CD14-positive monocyte (primary cell): ENCODE data around the gene ATP1A3. TPM values are rescaled to one million over a fixed set of nuclear protein-coding genes. Genes with fewer than 3 reads are reported as not detected.

Source experiments
- DNase-seq, 3 donors: peaks; one replicate each; pipeline ENCODE4 v3.0.0-alpha.2; 2011 to 2022
- H2AFZ ChIP-seq: 2 replicates; pipeline ENCODE4 v1.6.0; 2012; ENCODE audit warnings: mild to moderate bottlenecking, low read depth, low read length, inconsistent platforms; ENCODE audit not compliant: insufficient read depth, poor library complexity, severe bottlenecking
- H3K27ac ChIP-seq, 2 donors: 1 replicate in 1 of 2; 2 replicates in 1 of 2; pipeline ENCODE4 v1.5.1; 2012 to 2013; ENCODE audit warnings: low read length in 2 of 2, control low read depth in 1 of 2, inconsistent platforms in 1 of 2, low read depth in 1 of 2, mild to moderate bottlenecking in 1 of 2
- H3K27me3 ChIP-seq, 2 donors: one replicate each; pipeline versions ENCODE4 v1.6.0 to v1.6.1; 2011 to 2013; ENCODE audit warnings: low read length in 2 of 2; ENCODE audit not compliant: control insufficient read depth in 2 of 2, insufficient read depth in 2 of 2
- H3K36me3 ChIP-seq, 2 donors: replicated peaks in 1 of 2; 1 replicate in 1 of 2; 2 replicates in 1 of 2; pipeline versions ENCODE4 v1.5.1 to v1.6.1; 2012 to 2013; ENCODE audit warnings: low read length in 2 of 2, control low read depth in 1 of 2, inconsistent platforms in 1 of 2, mild to moderate bottlenecking in 1 of 2; ENCODE audit not compliant: insufficient read depth in 2 of 2, control insufficient read depth in 1 of 2
- H3K4me1 ChIP-seq, 2 donors: 1 replicate in 1 of 2; 2 replicates in 1 of 2; pipeline versions ENCODE4 v1.5.1 to v1.6.1; 2012 to 2013; ENCODE audit warnings: low read length in 2 of 2, control low read depth in 1 of 2, inconsistent platforms in 1 of 2, mild to moderate bottlenecking in 1 of 2, moderate library complexity in 1 of 2; ENCODE audit not compliant: insufficient read depth in 2 of 2, control insufficient read depth in 1 of 2
- H3K4me2 ChIP-seq: replicated peaks from 2 replicates; pipeline ENCODE3; 2012; ENCODE audit warnings: low read length, moderate library complexity, mild to moderate bottlenecking; ENCODE audit not compliant: poor library complexity, severe bottlenecking; ENCODE audit errors: extremely low read depth
- H3K4me3 ChIP-seq, 3 experiments: fragments of 200-600 bp in 1 of 3; sonication (generic) in 1 of 3; replicated peaks in 1 of 3; 1 replicate in 2 of 3; 2 replicates in 1 of 3; pipeline ENCODE4 v1.5.1; 2011 to 2013; ENCODE audit warnings: low read length in 3 of 3, mild to moderate bottlenecking in 3 of 3, control low read depth in 2 of 3, low read depth in 2 of 3, inconsistent platforms in 1 of 3, moderate library complexity in 1 of 3
- H3K79me2 ChIP-seq: 2 replicates; pipeline ENCODE4 v1.6.0; 2012; ENCODE audit warnings: mild to moderate bottlenecking, control low read depth, inconsistent platforms, low read length, moderate library complexity; ENCODE audit not compliant: insufficient read depth
- H3K9ac ChIP-seq: 2 replicates; pipeline ENCODE4 v1.6.0; 2017; ENCODE audit warnings: low read length, mild to moderate bottlenecking; ENCODE audit not compliant: insufficient read depth, poor library complexity, severe bottlenecking
- H3K9me3 ChIP-seq, 2 donors: replicated peaks in 1 of 2; 1 replicate in 1 of 2; 2 replicates in 1 of 2; pipeline versions ENCODE4 v1.5.1 to v1.6.1; 2012 to 2013; ENCODE audit warnings: low read length in 2 of 2, control low read depth in 1 of 2; ENCODE audit not compliant: control insufficient read depth in 1 of 2, insufficient read depth in 1 of 2
- H4K20me1 ChIP-seq: 2 replicates; pipeline ENCODE4 v1.6.0; 2012; ENCODE audit warnings: mild to moderate bottlenecking, low read length, control low read depth, moderate library complexity; ENCODE audit not compliant: insufficient read depth
- H3K27ac Mint-ChIP-seq, 7 donors: one replicate each; pipeline ENCODE4 v1.8.0; 2020; ENCODE audit warnings: mild to moderate bottlenecking in 7 of 7, mixed read lengths in 7 of 7, moderate library complexity in 6 of 7, inconsistent platforms in 2 of 7
- H3K27me3 Mint-ChIP-seq, 3 donors: one replicate each; pipeline ENCODE4 v1.8.0; 2021 to 2022; ENCODE audit warnings: low read depth in 3 of 3, mild to moderate bottlenecking in 3 of 3, mixed read lengths in 3 of 3, moderate library complexity in 3 of 3, inconsistent platforms in 1 of 3
- H3K36me3 Mint-ChIP-seq, 2 donors: one replicate each; pipeline ENCODE4 v1.8.0; 2020; ENCODE audit warnings: mixed read lengths in 2 of 2, inconsistent platforms in 1 of 2, mild to moderate bottlenecking in 1 of 2
- H3K4me1 Mint-ChIP-seq: one replicate; pipeline ENCODE4 v1.8.0; 2020; ENCODE audit warnings: mild to moderate bottlenecking, mixed read lengths
- H3K4me3 Mint-ChIP-seq, 2 donors: one replicate each; pipeline ENCODE4 v1.8.0; 2020; ENCODE audit warnings: mild to moderate bottlenecking in 2 of 2, mixed read lengths in 2 of 2, moderate library complexity in 1 of 2
- H3K9me3 Mint-ChIP-seq, 7 donors: one replicate each; pipeline ENCODE4 v1.8.0; 2020 to 2022; ENCODE audit warnings: mixed read lengths in 7 of 7, mild to moderate bottlenecking in 6 of 7, moderate library complexity in 6 of 7, inconsistent platforms in 2 of 7
- CTCF ChIP-seq: fragments of 200-600 bp; IDR thresholded peaks from one replicate; pipeline ENCODE4 v1.8.0; 2022; ENCODE audit warnings: antibody characterized with exemption, mild to moderate bottlenecking
- WGBS: methylation state at CpG from one replicate; pipeline ENCODE4 v1.1.5; 2013; ENCODE audit warnings: missing lambda C conversion rate; ENCODE audit not compliant: insufficient coverage; 5-methylcytosine and 5-hydroxymethylcytosine counted together
- intact Hi-C, 2 donors: fragments of 100-400 bp; cut with micrococcal nuclease; formaldehyde crosslinking; loops; one replicate each; pipeline versions ENCODE4 v1.15.0 to v1.15.1; 2023
- polyA plus RNA-seq, 3 donors: library from polyadenylated mRNA; depleted of rRNA in 1 of 3; unstranded in 2 of 3; stranded (reverse) in 1 of 3; fragments of 300-500 nt in 2 of 3; fragments of >200 nt in 1 of 3; fragmentation: Illumina TruSeq in 2 of 3; gene quantifications; 1 replicate in 2 of 3; 2 replicates in 1 of 3; pipeline ENCODE4 v1.2.3, GENCODE V29; 2012 to 2021

ATP1A3 gene
- polyA plus RNA-seq, 3 donors: 0.07 to 0.10 TPM; not detected in 1

GRCh38 chr19:41929536-41930071 lies 64.4 kb downstream of the ATP1A3 start:
- peak overlapping the region in 1 of 2 donors; percentile 94 for H3K4me3 Mint-ChIP-seq

More at GRCh38 chr19:41929536-41930071, 64.4 kb downstream of the ATP1A3 start:
- Mint-ChIP-seq H3K9me3 (peaks cover 0 to 16% (median 2%) of the 10 kb centered on the region in 7 donors), H3K36me3 (peaks cover 0 to 8% of the 10 kb centered on the region in 2 donors), H3K27me3 (peaks cover 0 to 50% (median 46%) of the 10 kb centered on the region in 3 donors), H3K4me1 (peaks cover 18% of the 10 kb centered on the region), H3K27ac (no peak overlapping the region)
- Histone ChIP-seq H3K79me2 (no peaks in the 10 kb centered on the region), H2AFZ (no peak overlapping the region), H3K9ac (no peak overlapping the region), H3K4me2 (no peak overlapping the region), H3K9me3 (peaks cover 0 to 24% of the 10 kb centered on the region in 2 donors), H3K27ac (no peak overlapping the region), H4K20me1 (no peaks in the 10 kb centered on the region), H3K4me3 (no peak overlapping the region), H3K27me3 (peaks cover 39 to 73% of the 10 kb centered on the region in 2 donors), H3K4me1 (peaks cover 4 to 15% of the 10 kb centered on the region in 2 donors), H3K36me3 (no peaks in the 10 kb centered on the region)
- no peak for DNase-seq
- intact Hi-C loops: loop anchor here in 1 of 2 donors (5.0 kb wide), 1 partner anchor 47 kb away; the partner anchor contains the start of gene ARHGEF1
- 53% methylated on average over 7 of the region's 14 CpGs for WGBS
- no peak for TF ChIP-seq CTCF
